Right lobe of liver (tissue), 4 donors: ENCODE results near the gene FAM13A.

Source experiments
- CTCF ChIP-seq, 4 donors: fragments of 200-600 bp in 3 of 4; fragments of 450-650 bp in 1 of 4; IDR thresholded peaks; one replicate each; pipeline versions ENCODE4 v1.5.1 to v1.8.0; 2016 to 2022; ENCODE audit warnings: antibody characterized with exemption in 4 of 4, mild to moderate bottlenecking in 2 of 4
- POLR2A ChIP-seq: fragments of 450-650 bp; IDR thresholded peaks from one replicate; pipeline ENCODE4 v1.6.1; 2017; ENCODE audit warnings: antibody characterized with exemption, mild to moderate bottlenecking
- donor health status: DM: no; HTN: no; CAD: no.
- donor health status: DM: no; HTN: no; CAD: no.
- donor health status: DM: no; HTN: yes; CAD: no.

- TF ChIP-seq CTCF (IDR thresholded peaks at IDR 0.05) (no peak), POLR2A (no peak)
Observed at GRCh38 chr4:88999392-88999930, 57.5 kb downstream of the FAM13A start.
